Measurements from ENCODE around the gene PRKCZ.
"Not testable (repeated sequence)": the region's sequence is repeated elsewhere in the genome, so short reads cannot be mapped to it uniquely, and the experiment has no call there.

The PRKCZ gene

DNA sequence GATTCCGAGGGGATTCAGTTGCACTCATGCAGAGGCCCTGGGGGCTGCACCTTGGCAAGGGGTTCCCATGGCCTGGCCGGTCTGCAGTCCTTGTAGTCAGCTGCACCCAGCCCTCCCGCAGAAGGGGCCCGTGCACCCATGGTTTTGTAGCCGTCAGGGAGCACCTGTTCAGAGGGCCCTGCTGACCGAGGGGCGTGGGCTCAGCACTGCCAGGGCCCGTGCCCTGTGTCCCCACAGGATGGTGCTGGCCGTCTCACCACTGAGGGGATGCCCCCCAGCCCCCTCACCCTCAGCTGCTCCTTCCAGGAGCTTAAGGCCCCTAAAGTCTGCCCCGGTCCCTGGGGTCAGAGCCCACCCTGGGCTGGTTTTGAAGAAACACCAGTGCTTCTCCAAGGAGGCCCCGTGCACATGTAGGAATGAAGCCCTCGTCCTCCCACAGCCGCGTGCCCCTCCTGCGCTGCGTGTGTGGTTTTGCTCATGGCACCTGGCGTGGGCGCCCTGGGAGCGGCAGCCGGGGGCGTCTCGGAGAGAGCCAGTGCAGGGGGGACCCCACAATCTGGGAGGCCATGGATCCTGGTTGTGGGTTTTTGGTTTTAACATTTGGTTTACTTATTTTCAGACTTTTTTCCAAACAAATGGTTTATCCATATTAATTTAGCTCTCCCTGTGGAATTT is 40.1 kb downstream of the PRKCZ start:
- DNase-seq: no peak

DNA sequence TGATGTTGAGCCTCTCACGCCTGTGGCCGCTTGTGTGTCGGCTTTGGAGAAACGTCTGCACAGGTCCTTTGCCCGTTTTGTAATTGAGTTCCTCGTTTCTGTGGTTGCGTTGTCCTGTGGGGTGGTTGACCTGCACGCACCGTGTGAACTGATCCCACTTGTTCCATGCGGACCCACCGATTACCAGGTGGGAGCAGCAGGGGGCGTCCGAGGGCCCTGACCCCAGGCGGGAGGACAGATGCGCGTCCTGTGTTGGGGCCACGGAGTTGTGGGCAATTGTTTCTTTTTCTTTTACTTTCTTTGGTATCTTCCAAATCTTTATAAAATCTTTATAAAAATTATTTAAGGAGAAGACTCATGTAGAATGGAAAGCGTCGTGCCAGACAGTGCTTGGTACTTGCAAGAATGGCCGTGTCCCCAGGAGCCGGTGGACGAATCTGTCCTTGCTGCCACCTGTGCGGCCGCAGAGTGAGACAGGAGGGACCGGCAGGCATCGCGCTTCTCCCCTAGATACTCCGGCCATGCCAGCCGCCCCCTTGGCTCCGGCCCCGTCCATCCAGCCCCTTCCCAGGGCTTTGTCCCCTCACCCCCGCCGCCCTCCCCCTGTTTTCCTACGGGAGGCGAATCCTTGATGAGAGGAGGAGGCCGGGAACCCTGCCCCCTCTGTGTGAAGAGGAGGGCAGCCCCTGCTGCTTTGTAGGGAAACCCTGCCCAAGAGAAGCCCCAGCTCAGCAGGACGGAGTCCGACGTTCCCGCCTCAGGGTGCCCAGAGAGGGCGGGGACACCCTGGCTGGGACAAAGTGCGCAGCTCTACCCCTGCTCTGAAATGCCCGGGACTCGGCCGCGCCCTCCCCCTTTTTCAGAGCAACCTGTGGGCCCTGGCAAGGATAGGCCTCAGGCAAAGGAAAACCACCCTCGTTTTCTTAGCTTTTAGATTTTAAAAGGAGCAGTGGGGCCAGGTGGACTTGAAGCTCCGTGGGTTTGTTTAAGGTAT is 41.7 kb downstream of the PRKCZ start:
- DNase-seq: no peak

GRCh38 chr1:2093055-2093454 is 42.8 kb downstream of the PRKCZ start:
- no peak for DNase-seq

DNA sequence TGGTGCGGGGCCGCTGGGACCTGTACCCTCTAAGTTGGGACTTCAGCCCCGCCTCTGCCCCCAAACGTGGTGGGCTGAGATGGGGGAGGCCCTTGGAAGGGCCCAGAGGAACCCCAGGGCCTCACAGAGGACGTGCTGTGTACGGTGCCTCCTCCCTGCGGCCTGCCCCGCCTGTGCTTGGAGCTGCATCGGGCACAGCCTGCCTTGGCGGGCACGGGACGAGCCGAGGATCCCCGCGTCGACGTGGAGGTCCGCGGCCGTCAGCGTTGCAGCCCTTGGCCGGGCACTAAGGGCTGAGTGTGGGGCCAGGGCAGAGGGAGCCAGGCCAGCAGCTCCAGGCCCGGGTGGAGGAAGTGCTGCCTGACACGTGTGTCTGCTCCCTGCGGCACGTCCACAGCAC is 43.4 kb downstream of the PRKCZ start:
- DNase-seq: no peak

DNA sequence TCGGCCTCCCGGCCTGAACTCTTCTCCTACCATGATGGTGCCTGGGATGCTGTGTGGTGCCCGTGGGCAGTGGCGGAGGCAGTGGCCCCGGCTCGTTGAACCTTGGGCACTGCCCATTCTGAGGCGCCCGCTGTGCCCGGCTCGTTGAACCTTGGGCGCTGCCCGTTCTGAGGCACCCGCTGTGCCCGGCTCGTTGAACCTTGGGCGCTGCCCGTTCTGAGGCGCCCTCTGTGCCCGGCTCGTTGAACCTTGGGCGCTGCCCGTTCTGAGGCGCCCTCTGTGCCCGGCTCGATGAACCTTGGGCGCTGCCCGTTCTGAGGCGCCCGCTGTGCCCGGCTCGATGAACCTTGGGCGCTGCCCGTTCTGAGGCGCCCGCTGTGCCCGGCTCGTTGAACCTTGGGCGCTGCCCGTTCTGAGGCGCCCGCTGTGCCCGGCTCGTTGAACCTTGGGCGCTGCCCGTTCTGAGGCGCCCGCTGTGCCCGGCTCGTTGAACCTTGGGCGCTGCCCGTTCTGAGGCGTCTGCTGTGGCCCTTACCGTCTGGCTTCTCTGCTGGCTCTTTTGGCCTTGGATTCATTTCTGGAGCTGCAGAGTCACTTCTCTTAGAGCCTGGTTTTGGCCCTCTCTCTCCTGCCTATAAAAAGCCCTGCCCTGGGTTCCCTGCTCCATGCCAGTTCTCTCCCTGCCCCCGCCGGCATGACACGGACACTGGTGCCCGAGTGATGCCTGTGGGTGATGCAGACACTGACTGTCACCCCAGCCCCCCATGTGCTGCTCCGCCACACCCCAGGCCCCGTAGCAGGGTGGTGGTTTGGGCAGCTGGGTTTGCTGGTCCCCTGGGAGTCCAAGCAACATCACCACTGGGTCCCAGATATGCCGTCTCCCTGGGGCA is 44.3 kb downstream of the PRKCZ start:
- DNase-seq: not testable (repeated sequence)

GRCh38 chr1:2095394-2095793 is 45.2 kb downstream of the PRKCZ start:
- no peak for DNase-seq

- no peak for DNase-seq
Measured at GRCh38 chr1:2095981-2096736, 45.9 kb downstream of the PRKCZ start.

- DNase-seq: no peak
Measured at GRCh38 chr1:2097386-2098300, 47.4 kb downstream of the PRKCZ start.

GRCh38 chr1:2098301-2098698 is 48.1 kb downstream of the PRKCZ start:
- no peak for DNase-seq

DNA sequence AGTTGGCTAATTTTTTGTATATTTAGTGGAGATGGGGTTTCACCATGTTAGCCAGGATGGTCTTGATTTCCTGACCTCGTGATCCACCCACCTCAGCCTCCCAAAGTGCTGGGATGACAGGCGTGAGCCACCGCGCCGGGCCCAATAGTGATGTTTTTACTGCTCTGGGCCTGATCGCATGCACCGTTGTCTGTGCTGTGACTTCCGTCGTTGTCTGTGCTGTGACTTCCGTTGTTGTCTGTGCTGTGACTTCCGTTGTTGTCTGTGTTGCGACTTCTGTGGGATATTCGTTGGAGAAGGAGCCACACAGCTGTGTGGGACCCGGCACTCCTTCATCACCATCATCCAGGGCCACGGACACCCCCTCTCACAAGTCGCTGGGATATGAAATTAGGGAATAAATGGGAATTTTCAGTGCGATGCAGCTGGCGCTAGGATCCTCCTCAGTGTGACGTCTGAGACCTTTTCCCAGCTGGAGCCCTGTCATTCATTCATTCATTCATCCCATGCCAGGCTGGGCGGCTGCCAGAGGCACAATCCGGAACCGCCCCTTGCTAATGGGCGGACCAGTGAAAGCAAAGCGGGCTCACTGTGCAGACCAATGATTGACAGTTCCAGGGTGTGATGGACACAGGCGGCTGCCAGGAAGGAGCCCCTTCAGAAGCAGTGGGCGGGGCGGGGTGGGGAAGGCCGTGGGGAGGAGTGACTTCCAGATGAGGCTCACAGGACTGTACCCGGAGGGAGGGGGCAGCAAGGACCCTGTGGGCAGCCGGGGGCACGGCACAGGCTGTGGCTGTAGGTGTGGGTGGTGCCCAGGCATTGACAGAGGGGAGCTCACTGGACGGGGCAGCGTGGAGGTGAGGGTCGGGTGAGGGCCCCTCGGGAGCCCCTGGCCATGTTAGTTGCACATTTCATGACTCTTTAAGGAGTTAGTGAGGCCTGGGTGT is 48.9 kb downstream of the PRKCZ start:
- DNase-seq: no peak

DNA sequence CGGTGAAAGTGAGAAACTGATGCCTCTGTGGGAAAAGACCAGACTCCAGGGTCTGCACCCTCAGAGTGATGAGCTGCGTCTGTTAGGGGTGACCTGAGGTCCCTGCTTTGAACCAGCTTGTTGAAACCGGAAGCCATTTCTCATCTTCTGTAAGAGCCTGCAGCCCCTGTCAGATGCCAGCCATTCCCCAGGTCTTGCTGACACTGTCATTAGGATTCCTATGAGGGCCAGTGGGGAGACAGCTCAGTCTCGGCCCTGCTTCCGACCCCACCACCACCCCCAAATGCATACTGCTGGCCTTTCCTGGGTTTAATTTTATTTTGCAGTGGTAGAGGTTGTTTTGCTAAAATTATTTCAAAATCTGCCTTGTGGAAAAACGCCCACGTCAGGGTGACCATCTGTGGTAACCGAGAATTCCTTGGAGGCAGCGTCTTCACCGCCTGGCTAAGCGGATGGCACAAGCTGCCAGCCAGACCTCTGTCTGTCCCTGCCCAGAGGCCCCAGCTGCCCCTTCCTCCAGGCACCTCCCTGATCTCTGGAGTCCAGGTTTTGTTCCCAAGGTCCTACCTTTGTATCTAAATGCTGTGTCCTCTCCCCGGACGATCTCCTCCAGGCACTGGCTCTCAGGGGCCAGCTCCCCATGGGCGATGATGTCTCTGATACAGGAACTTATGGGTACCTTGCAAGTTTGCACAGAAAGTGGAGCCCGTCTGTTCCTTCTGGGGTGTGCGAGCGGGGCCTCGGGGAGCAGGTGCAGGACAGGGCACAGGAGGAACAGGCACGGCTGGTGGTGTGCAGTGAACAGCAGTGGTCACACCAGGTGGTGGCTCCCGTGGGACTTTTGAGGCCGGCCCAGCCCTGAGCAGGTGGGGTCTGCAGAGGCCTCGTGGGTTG is 49.9 kb downstream of the PRKCZ start:
- no peak for DNase-seq

DNA sequence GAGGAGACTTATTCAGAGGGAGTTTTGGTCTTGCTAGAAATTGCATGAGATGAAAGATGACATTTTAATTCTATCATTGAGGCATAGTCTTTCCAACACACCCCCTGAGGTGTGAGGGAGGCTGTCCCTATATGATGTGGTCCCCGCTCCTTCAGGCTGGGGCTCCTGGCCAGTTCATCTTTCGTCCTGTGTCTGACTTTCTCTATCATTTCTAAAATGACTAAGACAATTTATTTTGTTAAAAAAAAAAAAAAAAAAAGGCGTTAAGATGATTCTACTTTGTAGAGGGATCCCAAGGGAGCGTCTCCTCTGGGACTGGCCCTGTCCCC is 50.5 kb downstream of the PRKCZ start:
- no peak for DNase-seq

GRCh38 chr1:2101531-2101930 is 51.3 kb downstream of the PRKCZ start:
- no peak for DNase-seq

GRCh38 chr1:2101946-2102345 is 51.7 kb downstream of the PRKCZ start:
- DNase-seq: no peak

GRCh38 chr1:2102753-2103152 is 52.5 kb downstream of the PRKCZ start:
- no peak for DNase-seq

- DNase-seq: no peak
Measured at GRCh38 chr1:2103266-2103900, 53.2 kb downstream of the PRKCZ start.

DNA sequence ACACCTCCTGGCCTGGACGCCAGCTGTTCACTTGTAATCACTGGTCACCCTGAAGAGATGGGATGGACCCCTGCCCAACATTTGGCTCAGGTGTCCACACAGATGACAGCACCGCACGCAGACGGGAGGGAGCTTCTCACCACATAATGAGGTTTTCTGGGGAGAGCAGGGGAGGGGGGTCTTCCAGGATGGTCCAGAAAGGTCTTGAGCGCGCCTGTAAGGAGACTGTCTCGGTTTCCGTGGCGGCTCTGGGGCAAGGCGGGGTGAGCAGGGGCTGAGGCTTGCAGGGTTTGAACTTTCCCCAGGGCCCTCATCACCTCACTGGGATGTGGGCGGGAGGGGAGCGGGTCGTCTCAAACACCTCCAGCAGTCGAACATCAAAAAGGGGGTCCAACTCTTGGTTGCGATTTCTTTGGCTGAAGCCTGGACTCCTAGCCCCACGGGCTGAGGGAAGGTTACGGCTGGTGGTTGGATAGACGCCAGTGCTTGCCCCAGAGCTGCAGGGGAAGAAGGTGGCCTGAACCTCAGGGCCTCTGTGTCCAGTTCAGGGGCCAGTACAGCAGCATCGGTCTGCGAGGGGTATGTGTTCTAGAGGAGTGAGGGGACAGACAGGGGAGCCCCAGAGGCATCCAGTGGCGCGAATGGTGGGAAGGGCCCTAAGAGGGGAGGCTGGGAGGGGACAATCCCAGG is 53.8 kb downstream of the PRKCZ start:
- DNase-seq: no peak

Measured in NCI-H526 treated with DMSO at 0.1 percent for 48 hours (cell line).